Activated T-cell treated with anti-CD3 and anti-CD28 coated beads, Interleukin-2, amount 50 U/mL, for 48 hours (primary cell): ENCODE measurements around the gene PSMA6.
A peak's percentile ranks its signal among the peaks of the same experiment; 100 is the strongest.
"Not testable (repeated sequence)": the region's sequence is repeated elsewhere in the genome, so short reads cannot be mapped to it uniquely, and the experiment has no call there.

Experiments
- DNase-seq, 2 experiments: peaks; one replicate each; pipeline ENCODE4 v3.0.0-alpha.2; 2020

Gene PSMA6

GRCh38 chr14:35285168-35286002, 6.8 kb upstream of the PSMA6 start:
- peak; percentile 53 to 54 for DNase-seq

GRCh38 chr14:35286003-35286600, 6.1 kb upstream of the PSMA6 start:
- DNase-seq, result no peak

GRCh38 chr14:35286707-35287106, 5.5 kb upstream of the PSMA6 start:
- DNase-seq, result no peak

- DNase-seq, result peak; percentile 72 to 73
Measured at GRCh38 chr14:35287431-35288013, 4.7 kb upstream of the PSMA6 start.

- DNase-seq, result no peak
Measured at GRCh38 chr14:35289623-35290022, 2.6 kb upstream of the PSMA6 start.

- no peak for DNase-seq
Measured at GRCh38 chr14:35292770-35293561, 784 bp downstream of the PSMA6 start.

GRCh38 chr14:35295845-35296161, 3.6 kb downstream of the PSMA6 start:
- no peak for DNase-seq

- no peak for DNase-seq
Measured at GRCh38 chr14:35296545-35296944, 4.4 kb downstream of the PSMA6 start.

GRCh38 chr14:35297706-35298105, 5.5 kb downstream of the PSMA6 start:
- DNase-seq, result no peak

GRCh38 chr14:35298351-35298750, 6.2 kb downstream of the PSMA6 start:
- no peak for DNase-seq

GRCh38 chr14:35299708-35300107, 7.5 kb downstream of the PSMA6 start:
- DNase-seq, result no peak

GRCh38 chr14:35300228-35300627, 8.0 kb downstream of the PSMA6 start:
- DNase-seq, result no peak

- not testable (repeated sequence) for DNase-seq
Measured at GRCh38 chr14:35301334-35301733, 9.2 kb downstream of the PSMA6 start.

- DNase-seq, result no peak
Measured at GRCh38 chr14:35301735-35302528, 9.8 kb downstream of the PSMA6 start.

GRCh38 chr14:35303149-35303935, 11.2 kb downstream of the PSMA6 start:
- no peak for DNase-seq

- DNase-seq, result no peak
Measured at GRCh38 chr14:35304812-35305462, 12.8 kb downstream of the PSMA6 start.

GRCh38 chr14:35305633-35306032, 13.5 kb downstream of the PSMA6 start:
- DNase-seq, result no peak

GRCh38 chr14:35306114-35306513, 13.9 kb downstream of the PSMA6 start:
- DNase-seq, result no peak

- no peak for DNase-seq
Measured at GRCh38 chr14:35317820-35318219, 25.6 kb downstream of the PSMA6 start.

GRCh38 chr14:35319509-35319908, 27.3 kb downstream of the PSMA6 start:
- no peak for DNase-seq

GRCh38 chr14:35320472-35320871, 28.3 kb downstream of the PSMA6 start:
- DNase-seq, result no peak
